IPS-NIHi11 (cell line): ENCODE data around the gene SLC25A53.
"Not testable (repeated sequence)": the region's sequence is repeated elsewhere in the genome, so short reads cannot be mapped to it uniquely, and the experiment has no call there.

Experiments used
- DNase-seq: peaks from one replicate; pipeline ENCODE4 v3.0.0; 2012; ENCODE audit warnings: mixed read lengths, low spot score

SLC25A53 gene

DNA sequence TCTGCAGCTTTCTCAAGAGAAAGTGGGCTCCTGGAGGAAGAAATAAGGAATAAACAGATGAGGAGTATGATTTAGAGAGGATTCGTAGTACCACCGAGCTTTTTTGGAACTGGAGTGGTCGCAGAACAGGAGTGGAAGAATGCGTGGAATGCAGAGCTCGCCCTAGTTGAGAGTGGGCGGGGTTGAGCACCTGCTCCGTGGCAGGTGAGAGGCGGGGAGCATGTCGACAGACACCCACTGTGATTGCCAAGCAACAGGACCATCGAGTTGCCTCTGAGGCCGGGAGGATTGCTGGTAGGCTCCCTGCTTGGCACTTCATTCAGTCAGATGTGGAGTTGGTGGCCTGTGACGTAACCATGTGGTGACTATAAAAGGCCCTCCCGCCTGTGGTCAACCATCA, 101.9 kb downstream of the SLC25A53 start:
- DNase-seq: not testable (repeated sequence)
